Measurements from ENCODE around the gene RAD50.
"Not testable (repeated sequence)": the region's sequence is repeated elsewhere in the genome, so short reads cannot be mapped to it uniquely, and the experiment has no call there.

RAD50 gene

DNA sequence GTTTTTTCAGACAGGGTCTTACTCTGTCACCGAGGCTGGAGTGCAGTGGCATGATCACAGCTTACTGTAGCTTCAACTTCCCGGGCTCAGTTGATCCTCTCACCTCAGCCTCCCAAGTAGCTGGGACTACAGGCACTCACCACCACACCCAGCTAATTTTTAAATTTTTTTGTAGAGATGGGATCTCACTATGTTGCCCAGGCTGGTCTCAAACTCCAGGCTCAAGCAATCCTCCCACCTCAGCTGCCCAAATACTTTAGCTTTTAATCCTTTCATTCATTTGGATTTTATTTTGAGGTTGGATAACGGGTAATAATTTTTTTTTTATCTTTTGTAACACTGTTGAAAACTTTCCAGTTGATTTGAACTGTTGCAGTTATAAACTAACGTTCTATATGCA, 76.8 kb downstream of the RAD50 start:
- DNase-seq (ENCODE audit: low read depth) = not testable (repeated sequence)

DNA sequence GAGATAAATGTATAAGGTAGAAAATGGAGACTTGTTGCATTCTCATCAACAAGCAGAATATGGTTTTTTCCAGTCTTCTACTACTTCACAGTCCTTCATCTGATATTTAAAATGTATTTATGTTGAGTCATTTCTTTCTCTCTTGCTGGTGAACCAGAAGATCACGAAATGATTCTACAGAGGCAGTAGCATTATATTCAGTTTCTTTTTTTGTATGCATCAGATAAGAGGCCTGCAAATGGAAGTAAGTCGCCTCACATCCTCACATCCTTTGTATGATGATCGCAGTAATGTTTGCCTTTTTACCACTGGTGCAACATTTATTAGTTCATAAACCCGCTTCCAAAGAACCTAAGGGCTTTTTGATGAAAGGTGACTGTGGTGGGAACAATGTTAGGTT, 79.1 kb downstream of the RAD50 start:
- no peak for DNase-seq (ENCODE audit: low read depth)

DNA sequence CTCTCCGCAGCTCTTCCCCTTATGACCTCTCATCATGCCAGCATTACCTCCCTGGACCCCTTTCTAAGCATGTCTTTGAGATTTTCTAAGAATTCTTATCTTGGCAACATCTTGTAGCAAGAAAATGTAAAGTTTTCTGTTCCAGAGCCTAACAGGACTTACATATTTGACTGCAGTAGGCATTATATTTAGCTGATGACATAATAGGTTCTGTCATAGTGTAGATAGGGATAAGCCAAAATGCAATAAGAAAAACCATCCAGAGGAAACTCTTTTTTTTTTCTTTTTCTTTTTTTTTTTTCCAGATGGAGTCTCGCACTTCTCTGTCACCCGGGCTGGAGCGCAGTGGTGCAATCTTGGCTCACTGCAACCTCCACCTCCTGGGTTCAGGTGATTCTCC, 80.5 kb downstream of the RAD50 start:
- no peak for DNase-seq (ENCODE audit: low read depth)

DNA sequence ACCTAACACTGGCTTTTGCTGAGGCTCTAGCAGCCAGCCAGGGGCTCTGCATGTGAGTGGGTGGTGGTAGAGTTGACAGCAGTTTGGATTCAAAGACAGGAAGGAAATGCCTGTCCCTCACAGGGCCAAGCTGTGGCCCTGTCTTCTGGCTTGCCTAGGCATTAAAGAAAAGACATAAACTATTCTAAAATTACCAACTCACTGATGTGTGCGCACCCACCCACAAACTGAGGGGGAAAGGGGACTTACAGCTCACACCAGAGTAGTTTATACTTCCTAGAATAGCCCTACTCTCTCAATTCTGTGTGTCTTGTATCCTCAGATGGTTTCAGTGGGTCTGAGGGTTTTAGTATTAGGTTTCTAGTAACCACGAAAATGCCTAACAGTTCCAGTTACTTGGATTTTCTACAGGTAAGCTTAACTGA, 82.9 kb downstream of the RAD50 start:
- DNase-seq (ENCODE audit: low read depth) = no peak

DNA sequence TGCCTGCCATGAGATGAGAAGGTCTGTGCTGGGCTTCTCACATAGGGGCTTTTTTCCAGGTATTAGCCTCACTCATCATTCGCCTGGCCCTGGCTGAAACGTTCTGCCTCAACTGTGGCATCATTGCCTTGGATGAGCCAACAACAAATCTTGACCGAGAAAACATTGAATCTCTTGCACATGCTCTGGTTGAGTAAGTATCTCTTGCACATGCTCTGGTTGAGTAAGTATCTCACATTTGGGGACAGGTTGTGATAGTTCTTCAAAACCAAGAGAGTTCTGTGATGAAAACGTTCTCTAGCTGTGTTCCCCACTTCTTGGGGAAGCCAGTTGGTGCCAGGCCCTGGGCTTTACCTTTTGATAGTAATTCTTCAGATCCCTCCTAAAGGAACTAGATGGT, 83.8 kb downstream of the RAD50 start:
- DNase-seq (ENCODE audit: low read depth) = no peak

DNA sequence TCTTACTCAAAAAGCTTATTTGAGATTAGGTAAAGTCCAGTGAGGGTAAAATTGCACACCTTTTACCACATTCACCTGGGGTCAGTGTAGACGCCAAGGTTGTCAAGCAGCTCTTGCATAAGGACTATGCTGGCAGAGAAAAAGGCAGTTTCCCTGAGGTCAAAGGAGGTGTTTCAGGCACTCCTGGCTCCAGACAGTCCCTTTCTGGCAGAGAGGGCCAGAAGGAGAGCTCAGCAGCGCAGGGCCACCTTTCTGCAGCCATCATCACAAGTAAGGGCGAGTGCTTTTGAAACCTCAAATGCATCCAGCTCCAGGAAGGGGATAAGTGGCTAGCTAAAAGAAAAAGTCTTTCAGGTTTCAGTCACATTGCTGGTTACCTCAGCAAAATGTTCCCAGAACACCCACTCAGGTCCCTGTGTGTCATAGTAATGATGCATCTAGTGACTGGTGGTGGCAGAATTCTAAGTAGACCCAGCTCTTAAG, 84.5 kb downstream of the RAD50 start:
- no peak for DNase-seq (ENCODE audit: low read depth)

DNA sequence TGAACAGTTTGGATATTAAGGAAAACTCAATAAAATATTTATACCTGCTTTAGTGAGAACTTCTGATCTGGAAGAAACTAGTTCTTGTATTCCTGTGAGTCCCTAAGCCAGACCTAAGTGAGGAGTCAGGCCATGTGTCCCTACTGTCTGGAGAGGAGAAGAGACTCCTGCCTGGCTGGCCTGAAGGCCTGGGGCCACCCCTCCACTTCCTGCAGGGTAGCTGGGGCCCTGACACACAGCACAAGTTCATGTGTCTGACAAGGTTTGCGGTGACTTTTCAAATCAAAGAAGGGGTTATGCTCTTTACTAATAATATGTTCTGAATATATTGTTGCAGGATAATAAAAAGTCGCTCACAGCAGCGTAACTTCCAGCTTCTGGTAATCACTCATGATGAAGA, 85.1 kb downstream of the RAD50 start:
- DNase-seq (ENCODE audit: low read depth) = no peak

DNA sequence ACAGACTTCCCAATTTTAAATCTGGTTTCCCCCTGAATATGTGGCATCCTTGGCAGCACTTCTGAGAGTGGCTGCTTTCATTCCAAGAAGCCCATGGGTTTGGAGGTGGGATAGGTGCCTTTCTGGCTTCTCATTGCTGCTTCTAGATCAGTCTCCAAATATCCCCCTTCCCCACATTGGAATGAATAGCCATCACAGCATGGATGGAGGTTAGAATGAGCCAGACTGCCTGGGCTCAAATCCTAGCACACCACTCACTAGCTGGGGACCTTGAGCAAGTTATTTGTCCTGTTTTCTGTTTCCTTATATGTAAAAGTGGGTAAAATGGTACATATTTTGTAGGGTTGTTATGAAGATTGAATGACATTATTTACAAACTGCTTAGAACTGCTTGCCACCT, 87.4 kb downstream of the RAD50 start:
- no peak for DNase-seq (ENCODE audit: low read depth)

DNA sequence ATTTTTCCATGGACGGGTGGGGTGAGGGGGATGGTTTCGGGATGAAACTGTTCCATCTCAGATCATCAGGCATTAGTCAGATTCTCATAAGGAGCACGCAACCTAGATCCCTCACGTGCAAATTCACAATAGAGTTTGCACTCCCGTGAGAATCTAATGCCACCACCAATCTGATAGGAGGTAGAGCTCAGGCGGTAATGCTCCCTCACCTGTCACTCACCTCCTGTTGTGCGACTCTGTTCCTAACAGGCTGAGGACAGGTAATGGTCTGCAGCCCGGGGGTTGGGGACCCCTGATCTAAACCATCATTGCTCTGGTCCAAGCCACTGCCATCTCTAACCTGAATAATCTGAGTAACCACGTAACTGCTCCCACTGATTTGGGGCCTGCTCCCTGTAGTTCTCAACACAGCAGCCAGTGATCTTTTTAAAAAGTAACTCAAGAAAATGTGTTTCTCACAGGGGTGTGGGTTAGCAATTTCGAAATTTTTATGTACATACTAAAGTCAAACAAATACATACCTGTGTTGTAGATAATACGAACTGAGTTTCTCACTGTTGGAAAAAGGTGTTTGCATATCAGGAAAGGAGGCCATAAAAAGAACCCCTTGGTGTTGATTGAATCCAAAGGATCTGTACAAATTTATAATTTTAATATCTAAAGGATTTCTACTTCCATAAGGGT, 89.9 kb downstream of the RAD50 start:
- DNase-seq (ENCODE audit: low read depth) = no peak

DNA sequence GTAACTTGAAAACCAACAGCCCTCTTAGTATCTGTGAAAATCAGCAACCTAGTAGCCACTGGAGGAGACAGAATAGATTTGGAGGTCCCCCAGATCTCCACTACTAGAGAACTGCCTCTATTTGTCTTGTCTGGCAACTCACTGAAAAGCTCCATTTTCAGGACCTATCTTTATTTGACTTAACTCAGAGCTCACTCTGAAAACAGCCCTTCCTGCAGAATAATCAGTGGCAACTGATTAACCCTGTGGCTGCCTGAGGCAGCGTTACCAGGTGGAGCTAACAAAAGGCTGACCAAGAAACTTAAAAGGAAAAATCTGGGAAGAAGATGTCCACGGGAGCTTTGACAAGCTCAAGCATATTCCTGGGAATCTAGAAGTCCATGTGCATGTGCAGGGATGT, 90.7 kb downstream of the RAD50 start:
- DNase-seq (ENCODE audit: low read depth) = no peak

DNA sequence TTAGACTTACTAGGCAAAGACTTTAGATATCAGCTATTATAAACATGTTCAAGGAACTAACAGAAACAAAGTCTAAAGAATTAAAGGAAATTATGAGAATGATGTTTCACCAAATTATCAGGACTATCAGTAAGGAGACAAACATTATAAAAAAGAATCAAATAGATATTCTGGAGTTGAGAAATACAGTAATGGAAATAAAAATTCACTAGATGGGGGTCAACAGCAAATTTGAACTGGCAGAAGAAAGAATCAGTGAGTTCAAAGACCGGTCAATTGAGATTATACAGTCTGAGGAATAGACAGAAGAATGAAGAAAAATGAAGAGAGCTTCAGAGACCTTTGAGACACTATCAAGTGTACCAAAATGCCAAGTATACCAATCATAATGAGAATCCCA, 91.6 kb downstream of the RAD50 start:
- DNase-seq (ENCODE audit: low read depth) = no peak

DNA sequence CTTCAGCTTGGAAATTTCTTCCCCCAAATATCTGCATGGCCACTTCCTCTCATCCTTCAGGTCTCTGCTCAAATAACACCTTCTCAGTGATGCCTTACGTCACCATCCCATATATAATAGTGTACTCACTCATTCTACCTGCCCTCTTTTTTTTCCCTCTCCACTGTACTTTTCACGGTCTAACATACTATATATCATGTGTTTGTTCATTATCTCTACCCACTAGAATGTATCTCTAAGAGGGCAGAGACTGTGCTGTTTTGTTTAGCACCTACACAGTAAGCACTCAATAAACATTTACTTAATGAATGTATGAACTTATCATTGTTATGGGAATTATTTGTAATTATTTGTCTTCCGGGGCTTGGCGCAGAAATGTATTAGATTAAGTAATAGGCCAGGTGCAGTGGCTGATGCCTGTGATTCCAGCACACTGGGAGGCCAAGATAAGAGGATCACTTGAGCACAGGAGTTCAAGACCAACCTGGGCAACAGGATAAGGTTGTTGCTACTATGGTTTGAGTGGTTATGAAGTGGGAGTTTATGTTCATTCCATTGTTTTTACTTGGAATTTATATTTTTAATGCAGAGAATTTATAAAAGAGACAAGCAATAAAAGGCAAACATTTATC, 95.2 kb downstream of the RAD50 start:
- no peak for DNase-seq (ENCODE audit: low read depth)

DNA sequence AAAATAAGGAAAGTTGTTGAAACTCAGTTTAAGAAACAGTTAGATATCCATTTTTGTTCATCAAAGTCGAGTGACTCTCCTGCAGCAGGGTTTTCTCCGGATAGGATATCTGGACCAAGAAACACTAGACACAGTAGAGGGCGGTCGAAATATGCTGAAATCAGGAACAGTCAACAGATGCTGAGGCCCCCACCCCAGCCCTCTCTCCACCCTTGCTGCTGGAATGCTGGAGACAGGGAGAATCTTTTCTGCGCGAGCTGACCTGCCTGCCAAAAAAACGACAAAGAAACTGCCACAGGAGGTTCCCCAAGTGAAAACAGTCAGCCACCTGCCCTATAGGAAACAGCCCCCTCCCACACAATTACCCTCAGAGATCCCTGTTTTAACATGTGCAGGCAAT, 96.9 kb downstream of the RAD50 start:
- DNase-seq (ENCODE audit: low read depth) = no peak

DNA sequence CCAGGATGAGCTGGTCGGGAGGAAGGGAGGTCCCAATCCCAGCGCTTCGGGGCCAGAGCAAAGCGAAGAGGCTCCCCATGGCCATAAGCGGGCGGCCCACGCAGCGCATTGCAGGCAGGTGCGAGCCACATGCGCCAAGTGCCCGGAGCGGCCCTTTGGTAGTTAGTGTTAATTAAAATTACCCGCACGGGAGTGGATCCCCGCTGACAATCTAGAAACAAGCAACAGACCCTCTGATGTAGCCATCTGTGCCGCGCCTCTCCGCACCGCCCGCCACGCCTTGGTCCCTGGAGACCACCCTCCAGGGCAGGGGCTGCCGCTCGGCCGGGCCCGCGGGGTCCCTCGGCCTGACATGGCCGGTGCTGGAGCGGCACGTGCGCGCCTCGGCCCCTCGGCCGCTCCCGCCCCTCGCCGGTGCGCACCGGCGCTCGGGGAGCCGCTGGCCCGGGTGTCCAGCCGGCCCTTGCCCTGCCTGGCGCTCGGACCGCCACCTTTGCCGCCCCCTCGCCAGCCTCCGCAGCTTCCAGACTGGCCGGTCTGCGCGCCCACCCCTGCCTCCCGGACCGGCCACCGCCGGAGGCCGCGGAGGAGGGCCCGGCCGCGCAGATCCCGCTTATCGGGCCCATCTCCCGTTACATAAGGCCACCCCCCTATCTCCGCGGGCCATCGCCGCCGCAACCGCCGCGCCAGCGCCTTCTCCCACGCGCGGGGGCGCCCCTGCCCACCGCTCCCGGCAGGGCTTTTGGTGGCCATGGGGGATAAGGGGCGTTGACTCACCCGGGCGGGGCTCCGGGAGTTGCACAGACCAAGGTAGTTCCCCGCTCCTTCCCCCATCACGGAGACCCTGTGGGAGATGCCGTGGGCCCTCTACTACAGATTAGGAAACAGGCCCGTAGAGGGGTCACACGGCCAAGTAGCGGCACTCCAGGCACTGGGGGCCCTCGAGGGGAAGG, 99.3 kb downstream of the RAD50 start:
- DNase-seq (ENCODE audit: low read depth) = peak; percentile 53

DNA sequence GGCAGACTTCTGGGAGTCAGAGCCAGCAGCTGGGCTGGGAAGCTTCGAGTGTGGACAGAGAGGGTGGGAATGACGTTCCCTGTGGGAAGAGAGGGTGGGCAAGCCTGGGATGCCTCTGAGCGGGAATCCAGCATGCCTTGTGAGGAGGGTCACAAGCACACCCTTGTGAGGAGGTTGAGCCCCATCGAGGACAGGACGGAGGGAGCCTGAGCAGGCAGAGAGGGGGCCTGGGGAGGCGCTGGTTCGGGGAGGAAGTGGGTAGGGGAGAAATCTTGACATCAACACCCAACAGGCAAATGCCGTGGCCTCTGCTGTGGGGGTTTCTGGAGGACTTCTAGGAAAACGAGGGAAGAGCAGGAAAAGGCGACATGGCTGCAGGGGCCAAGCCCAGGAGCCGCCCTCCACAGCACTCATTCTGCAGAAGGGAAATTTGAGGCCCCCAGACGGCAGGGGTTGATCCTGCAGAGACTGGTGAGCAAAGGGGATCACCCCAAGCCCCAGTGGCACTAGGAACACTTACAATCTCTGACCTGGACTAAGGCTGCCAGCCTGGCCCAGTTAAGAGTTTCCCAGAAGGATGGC, 100.1 kb downstream of the RAD50 start:
- DNase-seq (ENCODE audit: low read depth) = no peak

DNA sequence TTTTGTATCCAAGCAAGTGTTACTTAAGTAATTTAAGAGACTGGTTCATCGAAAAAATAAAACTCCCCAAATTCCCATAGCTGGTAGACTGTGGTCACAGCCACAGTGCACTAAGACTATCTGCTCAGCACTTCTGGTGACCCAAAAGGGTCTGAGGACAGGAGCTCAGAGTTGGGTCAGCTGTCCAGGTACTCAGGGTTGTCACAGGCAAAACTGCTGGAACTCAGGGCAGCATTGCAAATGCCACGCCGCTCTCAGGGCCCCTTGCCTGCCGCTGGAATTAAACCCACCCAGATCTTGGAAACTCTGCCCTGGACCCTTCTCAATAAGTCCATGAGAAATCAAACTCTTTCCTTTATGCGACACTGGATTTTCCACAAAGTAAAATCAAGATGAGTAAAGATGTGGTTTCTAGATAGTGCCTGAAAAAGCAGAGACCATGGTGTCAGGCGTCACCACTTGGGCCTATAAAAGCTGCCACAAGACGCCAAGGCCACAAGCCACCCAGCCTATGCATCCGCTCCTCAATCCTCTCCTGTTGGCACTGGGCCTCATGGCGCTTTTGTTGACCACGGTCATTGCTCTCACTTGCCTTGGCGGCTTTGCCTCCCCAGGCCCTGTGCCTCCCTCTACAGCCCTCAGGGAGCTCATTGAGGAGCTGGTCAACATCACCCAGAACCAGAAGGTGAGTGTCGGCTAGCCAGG, 101.1 kb downstream of the RAD50 start, which contains the start of gene IL13:
Gene IL13 (plus strand): TSS at position 498 of the 705 bp plus-strand sequence. CDS start 14 bp downstream, at position 512.
- no peak for DNase-seq (ENCODE audit: low read depth)

DNA sequence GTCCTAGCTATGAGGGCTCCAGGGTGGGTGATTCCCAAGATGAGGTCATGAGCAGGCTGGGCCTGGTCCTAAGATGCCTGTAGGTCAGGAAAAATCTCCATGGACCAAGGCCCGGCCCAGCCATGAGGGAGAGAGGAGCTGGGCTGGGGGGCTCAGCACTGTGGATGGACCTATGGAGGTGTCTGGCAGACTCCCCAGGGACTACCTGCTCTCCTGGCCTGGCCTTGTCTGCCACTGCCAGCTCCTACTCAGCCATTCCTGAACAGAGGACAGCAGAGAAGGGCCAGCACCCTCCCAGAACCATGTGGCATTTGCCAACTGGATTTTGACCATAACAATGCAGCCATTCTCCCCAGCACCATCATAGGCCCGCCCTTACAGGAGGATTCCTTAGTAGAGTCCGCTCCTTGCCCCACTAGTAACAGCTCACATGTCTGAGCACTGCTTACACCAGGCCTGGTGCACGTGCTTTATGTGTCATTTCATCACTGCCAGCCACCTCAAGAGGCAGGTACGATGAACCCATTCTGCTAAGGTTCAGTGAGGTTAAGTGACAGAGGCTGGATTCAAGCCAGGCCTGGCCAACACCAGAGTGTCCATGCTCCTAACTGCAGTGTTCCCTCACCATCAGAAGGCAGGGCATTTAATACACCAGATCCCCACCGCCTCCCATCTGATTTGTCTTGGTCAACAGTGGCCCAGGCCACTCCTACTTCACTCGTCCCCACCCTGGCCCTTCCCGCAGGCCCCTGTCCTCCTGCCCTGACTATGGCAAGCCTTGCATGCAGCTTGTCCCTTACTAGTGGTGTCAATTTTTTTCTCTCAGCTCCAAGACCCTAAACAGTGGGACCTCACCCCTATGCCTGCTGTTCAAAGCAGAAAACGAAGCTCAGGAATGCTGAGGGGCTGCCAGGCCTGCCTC, 101.9 kb downstream of the RAD50 start:
- no peak for DNase-seq (ENCODE audit: low read depth)

DNA sequence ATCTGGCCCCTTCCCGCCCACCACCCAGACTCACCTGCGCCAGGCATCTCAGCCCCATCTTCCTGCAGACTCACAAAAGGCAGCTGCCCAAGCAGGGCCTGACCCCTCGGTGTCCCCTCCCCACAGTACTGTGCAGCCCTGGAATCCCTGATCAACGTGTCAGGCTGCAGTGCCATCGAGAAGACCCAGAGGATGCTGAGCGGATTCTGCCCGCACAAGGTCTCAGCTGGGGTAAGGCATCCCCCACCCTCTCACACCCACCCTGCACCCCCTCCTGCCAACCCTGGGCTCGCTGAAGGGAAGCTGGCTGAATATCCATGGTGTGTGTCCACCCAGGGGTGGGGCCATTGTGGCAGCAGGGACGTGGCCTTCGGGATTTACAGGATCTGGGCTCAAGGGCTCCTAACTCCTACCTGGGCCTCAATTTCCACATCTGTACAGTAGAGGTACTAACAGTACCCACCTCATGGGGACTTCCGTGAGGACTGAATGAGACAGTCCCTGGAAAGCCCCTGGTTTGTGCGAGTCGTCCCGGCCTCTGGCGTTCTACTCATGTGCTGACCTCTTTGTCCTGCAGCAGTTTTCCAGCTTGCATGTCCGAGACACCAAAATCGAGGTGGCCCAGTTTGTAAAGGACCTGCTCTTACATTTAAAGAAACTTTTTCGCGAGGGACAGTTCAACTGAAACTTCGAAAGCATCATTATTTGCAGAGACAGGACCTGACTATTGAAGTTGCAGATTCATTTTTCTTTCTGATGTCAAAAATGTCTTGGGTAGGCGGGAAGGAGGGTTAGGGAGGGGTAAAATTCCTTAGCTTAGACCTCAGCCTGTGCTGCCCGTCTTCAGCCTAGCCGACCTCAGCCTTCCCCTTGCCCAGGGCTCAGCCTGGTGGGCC, 103.1 kb downstream of the RAD50 start:
- no peak for DNase-seq (ENCODE audit: low read depth)

DNA sequence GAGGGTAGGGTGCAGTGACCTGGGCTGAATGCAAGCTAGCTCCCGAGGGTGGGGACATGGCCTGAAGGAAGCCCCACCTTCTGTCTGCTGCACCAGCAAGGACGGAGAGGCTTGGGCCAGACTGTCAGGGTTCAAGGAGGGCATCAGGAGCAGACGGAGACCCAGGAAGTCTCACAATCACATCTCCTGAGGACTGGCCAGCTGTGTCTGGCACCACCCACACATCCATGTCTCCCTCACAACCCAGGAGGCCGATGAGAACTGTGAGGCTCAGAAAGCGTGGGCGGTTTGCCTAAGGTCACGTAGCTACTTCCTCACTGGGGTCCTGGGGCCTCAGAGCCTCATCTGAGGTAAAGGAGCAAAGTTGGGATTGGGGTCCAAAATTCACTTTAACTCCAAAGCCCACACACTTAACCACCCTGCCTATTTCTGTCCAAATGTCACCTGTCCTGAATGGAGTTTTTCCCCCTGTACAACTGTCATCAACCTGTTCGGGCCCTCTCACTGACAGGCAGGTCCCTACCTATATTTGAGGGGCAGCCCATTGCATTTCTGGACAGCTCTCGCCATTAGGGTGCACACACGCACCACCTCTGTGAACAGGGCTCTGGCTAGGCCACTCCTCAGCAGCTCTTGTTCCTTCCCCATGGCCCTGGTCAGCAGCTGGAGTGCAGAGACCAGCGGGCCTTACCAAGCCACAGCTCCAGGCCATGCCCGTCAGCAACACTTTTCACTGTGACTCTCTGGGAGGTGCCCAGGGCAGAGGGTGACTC, 104.6 kb downstream of the RAD50 start:
- DNase-seq (ENCODE audit: low read depth) = no peak

Measured in activated T-cell treated with anti-CD3 and anti-CD28 coated beads for 48 hours (primary cell).